Activated naive CD4-positive, alpha-beta T cell (primary cell): Measurements from ENCODE around the gene RIC1.
"Not testable (repeated sequence)": the region's sequence is repeated elsewhere in the genome, so short reads cannot be mapped to it uniquely, and the experiment has no call there.

Experiments
- DNase-seq, 4 experiments: peaks; one replicate each; lab custom pipeline; 2025; lab: John Stamatoyannopoulos, UW

Gene RIC1

GRCh38 chr9:5790923-5791322 is 162.0 kb downstream of the RIC1 start:
- DNase-seq = no peak

GRCh38 chr9:5791870-5792269 is 163.0 kb downstream of the RIC1 start:
- DNase-seq = no peak

- no peak for DNase-seq
Measured at GRCh38 chr9:5793812-5794211, 164.9 kb downstream of the RIC1 start.

GRCh38 chr9:5796298-5796697 is 167.4 kb downstream of the RIC1 start:
- no peak for DNase-seq

GRCh38 chr9:5798581-5798980 is 169.7 kb downstream of the RIC1 start:
- no peak for DNase-seq

- DNase-seq = no peak
Measured at GRCh38 chr9:5799314-5799713, 170.4 kb downstream of the RIC1 start.

- DNase-seq = not testable (repeated sequence)
Measured at GRCh38 chr9:5800378-5800777, 171.5 kb downstream of the RIC1 start.

GRCh38 chr9:5800969-5801738 is 172.2 kb downstream of the RIC1 start:
- DNase-seq = no peak

GRCh38 chr9:5801739-5802113 is 172.8 kb downstream of the RIC1 start:
- DNase-seq = no peak

GRCh38 chr9:5805478-5805877 is 176.6 kb downstream of the RIC1 start:
- DNase-seq = no peak

GRCh38 chr9:5811751-5812150 is 182.8 kb downstream of the RIC1 start:
- DNase-seq = no peak

- no peak for DNase-seq
Measured at GRCh38 chr9:5813824-5814223, 184.9 kb downstream of the RIC1 start.

GRCh38 chr9:5815461-5815860 is 186.6 kb downstream of the RIC1 start:
- DNase-seq = no peak

- no peak for DNase-seq
Measured at GRCh38 chr9:5817862-5818261, 189.0 kb downstream of the RIC1 start.

- no peak for DNase-seq
Measured at GRCh38 chr9:5818424-5819142, 189.7 kb downstream of the RIC1 start.

- DNase-seq = no peak
Measured at GRCh38 chr9:5819174-5819573, 190.3 kb downstream of the RIC1 start.

GRCh38 chr9:5820425-5820824 is 191.5 kb downstream of the RIC1 start:
- DNase-seq = no peak

GRCh38 chr9:5825223-5825622 is 196.3 kb downstream of the RIC1 start:
- no peak for DNase-seq
